Measurements from ENCODE around the gene SYNE3.
"Not testable (repeated sequence)": the region's sequence is repeated elsewhere in the genome, so short reads cannot be mapped to it uniquely, and the experiment has no call there.

SYNE3 gene

GRCh38 chr14:95523051-95523814, 6.8 kb upstream of the SYNE3 start:
- DNase-seq: peak; percentile 96

- DNase-seq: no peak
These were observed 6.1 kb upstream of the SYNE3 start for GRCh38 chr14:95522556-95522955.

- no peak for DNase-seq
These were observed 5.7 kb upstream of the SYNE3 start for GRCh38 chr14:95522116-95522515.

GRCh38 chr14:95521001-95521400, 4.6 kb upstream of the SYNE3 start:
- no peak for DNase-seq

GRCh38 chr14:95520346-95520745, 3.9 kb upstream of the SYNE3 start:
- no peak for DNase-seq

- peak; percentile 83 for DNase-seq
These were observed 3.2 kb upstream of the SYNE3 start for GRCh38 chr14:95519699-95520098.

- peak; percentile 58 for DNase-seq
These were observed 1.7 kb upstream of the SYNE3 start for GRCh38 chr14:95518045-95518751.

GRCh38 chr14:95515596-95516552, 576 bp downstream of the SYNE3 start:
- peak; percentile 88 for DNase-seq

GRCh38 chr14:95515080-95515489, 1.4 kb downstream of the SYNE3 start:
- no peak for DNase-seq

GRCh38 chr14:95514131-95515079, 2.0 kb downstream of the SYNE3 start:
- DNase-seq: no peak

- DNase-seq: no peak
These were observed 3.2 kb downstream of the SYNE3 start for GRCh38 chr14:95513291-95513690.

- DNase-seq: no peak
These were observed 4.8 kb downstream of the SYNE3 start for GRCh38 chr14:95511687-95512086.

- no peak for DNase-seq
These were observed 5.6 kb downstream of the SYNE3 start for GRCh38 chr14:95510804-95511203.

- DNase-seq: not testable (repeated sequence)
These were observed 6.1 kb downstream of the SYNE3 start for GRCh38 chr14:95510344-95510743.

GRCh38 chr14:95509495-95509894, 7.0 kb downstream of the SYNE3 start:
- DNase-seq: no peak

- no peak for DNase-seq
These were observed 8.1 kb downstream of the SYNE3 start for GRCh38 chr14:95508377-95508776.

GRCh38 chr14:95507701-95508103, 8.7 kb downstream of the SYNE3 start:
- peak; percentile 74 for DNase-seq

- DNase-seq: peak; percentile 84
These were observed 9.3 kb downstream of the SYNE3 start for GRCh38 chr14:95507174-95507573.

- no peak for DNase-seq
These were observed 11.3 kb downstream of the SYNE3 start for GRCh38 chr14:95505030-95505589.

GRCh38 chr14:95504135-95505029, 12.1 kb downstream of the SYNE3 start:
- no peak for DNase-seq

Data from hematopoietic multipotent progenitor cell treated with erythropoietin and hydrocortisone succinate and interleukin-3 and kit ligand, for 6 days (in vitro differentiated cells).